ENCODE data around the gene CASTOR2. TPM values are rescaled to one million over a fixed set of nuclear protein-coding genes. Genes with fewer than 3 reads are reported as not detected.
"Not testable (repeated sequence)": the region's sequence is repeated elsewhere in the genome, so short reads cannot be mapped to it uniquely, and the experiment has no call there.

CASTOR2 gene
- total RNA-seq, 6 experiments from 2014 or later: 2.1 to 10.2 (median 2.8) TPM

DNA sequence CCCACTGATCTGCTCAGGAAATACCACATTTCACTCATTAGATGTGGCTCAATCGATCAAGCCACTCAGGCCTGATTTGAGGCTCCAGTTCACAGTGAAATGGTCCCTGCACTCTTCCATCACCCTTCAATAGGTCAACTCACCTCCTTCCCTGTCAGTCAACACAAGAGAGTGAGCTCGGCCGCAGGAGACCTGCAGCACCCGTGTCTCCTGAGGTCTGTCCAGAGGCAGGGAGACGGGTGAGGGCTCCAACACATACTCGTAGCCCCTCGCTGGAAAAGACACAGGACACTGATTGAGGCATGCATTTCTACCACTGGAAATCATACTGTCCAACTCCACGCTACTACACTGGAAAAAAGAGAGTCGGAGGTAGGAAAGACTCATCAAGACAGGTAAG is 102.0 kb downstream of the CASTOR2 start:
- Histone ChIP-seq H3K27me3 (no peaks in the 10 kb centered on the region), H3K27ac (no peak overlapping the region), H3K36me3 (peaks cover 0 to 82% (median 26%) of the 10 kb centered on the region in 4 donors), H3K9me3 (no peaks in the 10 kb centered on the region), H3K4me1 (no peaks in the 10 kb centered on the region), H3K4me3 (no peak overlapping the region)
- intact Hi-C loops (cut with DNase I): no loop called here
- ATAC-seq (no peak), DNase-seq (no peak)
- WGBS (ENCODE audit: insufficient coverage, low coverage, low lambda C conversion rate, missing lambda C conversion rate): 93% methylated on average over 8 of the region's 9 CpGs
- TF ChIP-seq POLR2A (IDR thresholded peaks at IDR 0.05) (no peak), CTCF (IDR thresholded peaks at IDR 0.05) (no peak)

GRCh38 chr7:75072981-75073283 is 108.4 kb downstream of the CASTOR2 start:
- Histone ChIP-seq H3K27ac (peak overlapping the region; percentile 85 to 95 (median 89)), H3K9me3 (no peaks in the 10 kb centered on the region), H3K4me3 (peak overlapping the region; percentile 85 to 93 (median 89)), H3K4me1 (peaks cover 0 to 9% (median 4%) of the 10 kb centered on the region in 4 donors), H3K27me3 (no peaks in the 10 kb centered on the region), H3K36me3 (peaks cover 0 to 25% (median 10%) of the 10 kb centered on the region in 4 donors)
- intact Hi-C loops (cut with DNase I): no loop called here
- no peak for ATAC-seq
- TF ChIP-seq POLR2A (IDR thresholded peaks at IDR 0.05) (no peak), CTCF (IDR thresholded peaks at IDR 0.05) (no peak)
- no peak for DNase-seq
- 1% methylated on average over 8 of the region's 9 CpGs for WGBS (ENCODE audit: insufficient coverage, low coverage, low lambda C conversion rate, missing lambda C conversion rate)

GRCh38 chr7:75074262-75074641 is 109.7 kb downstream of the CASTOR2 start:
- peak overlapping the region; percentile 85 to 93 (median 89) for H3K4me3 ChIP-seq
- 28% methylated on average over 2 of the region's 8 CpGs for WGBS (ENCODE audit: insufficient coverage, low coverage, low lambda C conversion rate, missing lambda C conversion rate)
- DNase-seq; intact Hi-C loops (cut with DNase I); H3K9me3 ChIP-seq; H3K4me1 ChIP-seq; ATAC-seq; H3K27me3 ChIP-seq: not testable (repeated sequence)
- peaks cover 0 to 16% (median 5%) of the 10 kb centered on the region in 4 donors for H3K36me3 ChIP-seq
- H3K27ac ChIP-seq: peak overlapping the region in 2 of 3 donors; percentile 85 to 95

Other genes starting within 250 kb of the CASTOR2 start
- 1 to 10 TPM in 3 of 6 experiments, under 1 TPM in 3; 0.37 to 6.0 (median 1.0) TPM for gene NCF1, start 190.7 kb upstream of the CASTOR2 start, total RNA-seq
- 10 to 100 TPM in 1 of 6 experiments, 1 to 10 TPM in 5; 1.3 to 13.9 (median 7.7) TPM for gene GTF2IRD2, start 113.1 kb upstream of the CASTOR2 start, total RNA-seq
- gene RCC1L, start 109.1 kb downstream of the CASTOR2 start, total RNA-seq: 10 to 100 TPM; 26.3 to 37.5 (median 28.5) TPM
- 10 to 100 TPM; 14.1 to 24.2 (median 19.1) TPM for gene GTF2IRD2B, start 127.9 kb downstream of the CASTOR2 start, total RNA-seq

All from right lobe of liver (tissue), 6 donors.